ENCODE results near the gene ACKR2.
"Not testable (repeated sequence)": the region's sequence is repeated elsewhere in the genome, so short reads cannot be mapped to it uniquely, and the experiment has no call there.

The ACKR2 gene

DNA sequence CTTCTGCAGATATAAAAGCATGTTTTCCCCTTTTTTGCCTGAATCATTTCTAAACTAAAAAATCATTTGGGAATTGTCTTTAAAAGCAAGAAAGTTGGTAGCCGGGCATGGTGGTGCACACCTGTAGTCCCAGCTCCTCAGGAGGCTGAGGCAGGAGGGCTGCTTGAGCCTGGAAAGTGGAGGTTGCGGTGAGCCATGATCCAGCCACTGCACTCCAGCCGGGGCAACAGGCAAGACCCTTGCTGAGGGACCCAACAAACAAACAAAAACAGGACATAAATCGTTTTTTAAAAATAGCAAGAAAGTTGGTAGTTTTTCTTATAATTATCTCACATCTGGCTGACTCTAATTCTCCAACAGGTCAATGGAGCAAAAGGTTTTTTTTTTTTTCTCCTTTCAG is 7.5 kb upstream of the ACKR2 start:
- no peaks in the 10 kb centered on the region for H3K4me1 ChIP-seq (ENCODE audit: control insufficient read depth, insufficient read depth, low read length, poor library complexity, severe bottlenecking)
- H3K27ac ChIP-seq (ENCODE audit: low read depth, low read length, severe bottlenecking): no peak overlapping the region
- no peaks in the 10 kb centered on the region for H3K9me3 ChIP-seq (ENCODE audit: control insufficient read depth, low read length)
- WGBS, 2 experiments (ENCODE audit: insufficient coverage in 2 of 2): 90 to 100% methylated on average over 1 to 2 of the region's 4 CpGs
- peaks cover 26% of the 10 kb centered on the region for H3K36me3 ChIP-seq (ENCODE audit: control insufficient read depth, insufficient read depth, low read length)
- no peak overlapping the region for H3K4me3 ChIP-seq (ENCODE audit: extremely low read depth, insufficient read depth, low read length, poor library complexity, severe bottlenecking)

DNA sequence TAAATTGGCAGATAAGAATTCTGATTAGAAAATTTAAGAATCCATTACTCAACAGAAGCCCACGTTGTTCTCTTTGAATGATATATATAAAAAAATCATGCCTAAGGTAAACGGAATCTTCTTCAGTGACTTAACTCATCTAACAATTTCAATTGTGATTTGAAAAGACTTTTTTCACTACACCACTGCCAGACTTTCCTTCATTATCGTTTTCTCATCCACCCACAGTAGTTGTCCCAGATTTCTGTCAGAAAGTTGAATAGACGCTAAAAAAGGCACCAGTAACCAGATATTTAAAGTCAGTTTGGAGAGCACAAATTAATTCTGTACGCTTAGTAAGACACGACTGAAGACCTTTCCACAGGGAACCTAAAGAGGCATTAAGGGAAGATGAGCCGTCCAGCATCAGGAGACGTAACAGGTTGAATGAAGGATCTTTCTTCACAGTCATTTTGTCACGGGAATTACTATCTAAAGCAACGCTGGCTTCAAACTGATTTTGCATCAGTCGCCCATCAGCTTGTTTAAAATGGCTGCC is 6.3 kb upstream of the ACKR2 start:
- H3K36me3 ChIP-seq (ENCODE audit: control insufficient read depth, insufficient read depth, low read length): peaks cover 26% of the 10 kb centered on the region
- 45 to 50% methylated on average over 7 to 9 of the region's 11 CpGs for WGBS, 2 experiments (ENCODE audit: insufficient coverage in 2 of 2)
- peak overlapping the region; percentile 78 for H3K27ac ChIP-seq (ENCODE audit: low read depth, low read length, severe bottlenecking)
- peak overlapping the region; percentile 62 for H3K4me3 ChIP-seq (ENCODE audit: extremely low read depth, insufficient read depth, low read length, poor library complexity, severe bottlenecking)
- H3K4me1 ChIP-seq (ENCODE audit: control insufficient read depth, insufficient read depth, low read length, poor library complexity, severe bottlenecking): no peaks in the 10 kb centered on the region
- H3K9me3 ChIP-seq (ENCODE audit: control insufficient read depth, low read length): no peaks in the 10 kb centered on the region

- Histone ChIP-seq H3K9me3 (ENCODE audit: control insufficient read depth, low read length) (no peaks in the 10 kb centered on the region), H3K4me3 (ENCODE audit: extremely low read depth, insufficient read depth, low read length, poor library complexity, severe bottlenecking) (peak overlapping the region; percentile 62), H3K36me3 (ENCODE audit: control insufficient read depth, insufficient read depth, low read length) (peaks cover 26% of the 10 kb centered on the region), H3K27ac (ENCODE audit: low read depth, low read length, severe bottlenecking) (peak overlapping the region; percentile 78), H3K4me1 (ENCODE audit: control insufficient read depth, insufficient read depth, low read length, poor library complexity, severe bottlenecking) (no peaks in the 10 kb centered on the region)
- WGBS, 2 experiments (ENCODE audit: insufficient coverage in 2 of 2): 1 to 2% methylated on average over 28 to 33 of the region's 33 CpGs
These were observed 5.7 kb upstream of the ACKR2 start for GRCh38 chr3:42803414-42804105.

GRCh38 chr3:42804106-42804830 is 5.0 kb upstream of the ACKR2 start, which contains the start of gene HIGD1A:
HIGD1A (minus strand) TSS chr3:42804490; CDS start chr3:42794253, 10,237 bp downstream.
- Histone ChIP-seq H3K4me1 (ENCODE audit: control insufficient read depth, insufficient read depth, low read length, poor library complexity, severe bottlenecking) (no peaks in the 10 kb centered on the region), H3K4me3 (ENCODE audit: extremely low read depth, insufficient read depth, low read length, poor library complexity, severe bottlenecking) (peak within 1 kb of the TSS; percentile 62), H3K27ac (ENCODE audit: low read depth, low read length, severe bottlenecking) (peak within 1 kb of the TSS; percentile 78), H3K9me3 (ENCODE audit: control insufficient read depth, low read length) (no peaks in the 10 kb centered on the region), H3K36me3 (ENCODE audit: control insufficient read depth, insufficient read depth, low read length) (peaks cover 26% of the 10 kb centered on the region)
- 0% methylated on average over 28 to 39 of the region's 63 CpGs for WGBS, 2 experiments (ENCODE audit: insufficient coverage in 2 of 2)

GRCh38 chr3:42804831-42805132 is 4.5 kb upstream of the ACKR2 start:
- peak overlapping the region; percentile 34 for H3K27ac ChIP-seq (ENCODE audit: low read depth, low read length, severe bottlenecking)
- H3K9me3 ChIP-seq (ENCODE audit: control insufficient read depth, low read length): no peaks in the 10 kb centered on the region
- WGBS, 2 experiments (ENCODE audit: insufficient coverage in 2 of 2): 0 to 7% methylated on average over 2 to 7 of the region's 13 CpGs
- no peaks in the 10 kb centered on the region for H3K4me1 ChIP-seq (ENCODE audit: control insufficient read depth, insufficient read depth, low read length, poor library complexity, severe bottlenecking)
- peaks cover 20% of the 10 kb centered on the region for H3K36me3 ChIP-seq (ENCODE audit: control insufficient read depth, insufficient read depth, low read length)
- peak overlapping the region; percentile 62 for H3K4me3 ChIP-seq (ENCODE audit: extremely low read depth, insufficient read depth, low read length, poor library complexity, severe bottlenecking)

DNA sequence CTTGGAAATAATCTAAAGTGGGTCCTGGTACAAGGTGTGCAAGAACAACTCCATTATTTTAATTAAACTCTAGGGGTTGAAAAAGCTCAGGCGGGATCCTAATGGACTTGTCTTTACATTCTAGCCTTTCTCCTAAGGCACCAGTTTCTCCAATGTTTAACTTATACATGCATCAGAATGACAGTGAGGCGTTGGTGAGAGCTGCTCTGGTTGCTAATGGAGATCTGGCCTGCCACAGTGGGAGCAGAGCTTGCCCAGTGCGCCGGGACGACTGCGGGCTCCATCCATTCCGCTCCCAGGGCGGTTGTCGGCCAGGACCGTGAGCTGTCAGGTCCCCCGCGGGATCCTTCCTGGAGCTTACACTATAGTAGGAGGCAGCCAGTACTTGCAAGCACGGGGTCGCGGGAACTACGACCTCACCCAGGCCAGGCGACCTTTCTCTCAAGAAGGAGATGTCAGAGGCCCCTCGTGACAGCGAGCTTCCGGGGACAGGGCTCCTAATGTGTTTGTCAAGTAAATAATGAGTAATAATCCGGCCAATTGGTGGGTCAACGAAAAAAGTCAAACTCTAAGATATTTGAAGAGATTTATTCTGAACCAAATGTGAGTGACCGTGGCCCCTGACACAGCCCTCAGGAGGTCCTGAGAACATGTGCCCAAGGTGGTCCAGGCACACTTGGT is 4.0 kb upstream of the ACKR2 start:
- no peaks in the 10 kb centered on the region for H3K4me1 ChIP-seq (ENCODE audit: control insufficient read depth, insufficient read depth, low read length, poor library complexity, severe bottlenecking)
- no peaks in the 10 kb centered on the region for H3K9me3 ChIP-seq (ENCODE audit: control insufficient read depth, low read length)
- no peak overlapping the region for H3K27ac ChIP-seq (ENCODE audit: low read depth, low read length, severe bottlenecking)
- peak overlapping the region; percentile 62 for H3K4me3 ChIP-seq (ENCODE audit: extremely low read depth, insufficient read depth, low read length, poor library complexity, severe bottlenecking)
- 16 to 21% methylated on average over 17 to 20 of the region's 23 CpGs for WGBS, 2 experiments (ENCODE audit: insufficient coverage in 2 of 2)
- H3K36me3 ChIP-seq (ENCODE audit: control insufficient read depth, insufficient read depth, low read length): peaks cover 15% of the 10 kb centered on the region

DNA sequence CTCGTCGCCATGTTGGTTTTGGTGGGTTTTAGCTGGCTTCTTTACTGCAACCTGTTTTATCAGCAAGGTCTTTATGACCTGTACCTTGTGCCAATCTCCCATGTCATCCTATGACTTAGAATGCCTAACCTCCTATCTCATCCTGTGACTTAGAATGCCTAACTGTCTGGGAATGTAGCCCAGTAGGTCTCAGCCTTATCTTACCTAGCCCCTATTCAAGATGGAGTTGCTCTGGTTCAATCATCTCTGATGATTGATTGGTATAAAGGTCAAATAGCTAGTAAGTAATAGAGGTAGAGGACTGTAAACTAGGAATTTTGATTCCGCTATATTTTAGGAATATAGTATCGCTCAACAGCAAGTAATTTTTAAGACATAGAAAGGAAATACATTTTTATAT is 1.3 kb upstream of the ACKR2 start:
- WGBS, 2 experiments (ENCODE audit: insufficient coverage in 2 of 2): 100% methylated on average over 2 of the region's 4 CpGs; no CpG with 5 or more reads in 1 of the 2 experiments
- Histone ChIP-seq H3K4me3 (ENCODE audit: extremely low read depth, insufficient read depth, low read length, poor library complexity, severe bottlenecking) (no peak overlapping the region), H3K27ac (ENCODE audit: low read depth, low read length, severe bottlenecking) (no peak overlapping the region), H3K4me1 (ENCODE audit: control insufficient read depth, insufficient read depth, low read length, poor library complexity, severe bottlenecking) (no peaks in the 10 kb centered on the region), H3K9me3 (ENCODE audit: control insufficient read depth, low read length) (no peaks in the 10 kb centered on the region), H3K36me3 (ENCODE audit: control insufficient read depth, insufficient read depth, low read length) (no peaks in the 10 kb centered on the region)

- 88 to 98% methylated on average over 8 to 10 of the region's 10 CpGs for WGBS, 2 experiments (ENCODE audit: insufficient coverage in 2 of 2)
- peak overlapping the region; percentile 77 for H3K27ac ChIP-seq (ENCODE audit: low read depth, low read length, severe bottlenecking)
These were observed 1.5 kb downstream of the ACKR2 start for GRCh38 chr3:42810706-42811105.

DNA sequence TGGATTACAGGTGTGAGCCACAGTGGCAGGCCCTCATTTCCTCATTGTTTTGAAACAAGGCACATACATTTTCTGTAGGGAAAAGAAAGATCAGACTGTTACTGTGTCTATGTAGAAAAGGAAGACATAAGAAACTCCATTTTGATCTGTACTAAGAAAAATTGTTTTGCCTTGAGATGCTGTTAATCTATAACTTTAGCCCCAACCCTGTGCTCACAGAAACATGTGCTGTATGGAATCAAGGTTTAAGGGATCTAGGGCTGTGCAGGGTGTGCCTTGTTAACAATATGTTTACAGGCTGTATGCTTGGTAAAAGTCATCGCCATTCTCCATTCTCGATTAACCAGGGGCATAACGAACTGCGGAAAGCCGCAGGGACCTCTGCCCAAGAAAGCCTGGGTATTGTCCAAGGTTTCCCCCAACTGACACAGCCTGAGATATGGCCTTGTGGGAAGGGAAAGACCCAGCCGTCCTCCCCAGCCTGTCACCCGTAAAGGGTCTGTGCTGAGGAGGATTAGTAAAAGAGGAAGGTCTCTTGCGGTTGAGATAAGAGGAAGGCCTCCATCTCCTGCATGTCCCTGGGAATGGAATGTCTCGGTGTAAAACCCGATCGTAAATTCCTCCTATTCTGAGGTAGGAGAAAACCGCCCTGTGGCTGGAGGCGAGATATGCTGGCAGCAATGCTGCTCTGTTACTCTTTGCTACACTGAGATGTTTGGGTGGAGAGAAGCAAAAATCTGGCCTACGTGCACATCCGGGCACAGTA is 2.1 kb downstream of the ACKR2 start:
- peak overlapping the region; percentile 77 for H3K27ac ChIP-seq (ENCODE audit: low read depth, low read length, severe bottlenecking)
- H3K36me3 ChIP-seq (ENCODE audit: control insufficient read depth, insufficient read depth, low read length); H3K4me1 ChIP-seq (ENCODE audit: control insufficient read depth, insufficient read depth, low read length, poor library complexity, severe bottlenecking); H3K9me3 ChIP-seq (ENCODE audit: control insufficient read depth, low read length); H3K4me3 ChIP-seq (ENCODE audit: extremely low read depth, insufficient read depth, low read length, poor library complexity, severe bottlenecking): not testable (repeated sequence)
- WGBS, 2 experiments (ENCODE audit: insufficient coverage in 2 of 2): 74 to 75% methylated on average over 10 to 11 of the region's 15 CpGs

More at GRCh38 chr3:42810706-42811105, 1.5 kb downstream of the ACKR2 start:
- H3K36me3 ChIP-seq (ENCODE audit: control insufficient read depth, insufficient read depth, low read length); H3K4me1 ChIP-seq (ENCODE audit: control insufficient read depth, insufficient read depth, low read length, poor library complexity, severe bottlenecking); H3K9me3 ChIP-seq (ENCODE audit: control insufficient read depth, low read length); H3K4me3 ChIP-seq (ENCODE audit: extremely low read depth, insufficient read depth, low read length, poor library complexity, severe bottlenecking): not testable (repeated sequence)

DNA sequence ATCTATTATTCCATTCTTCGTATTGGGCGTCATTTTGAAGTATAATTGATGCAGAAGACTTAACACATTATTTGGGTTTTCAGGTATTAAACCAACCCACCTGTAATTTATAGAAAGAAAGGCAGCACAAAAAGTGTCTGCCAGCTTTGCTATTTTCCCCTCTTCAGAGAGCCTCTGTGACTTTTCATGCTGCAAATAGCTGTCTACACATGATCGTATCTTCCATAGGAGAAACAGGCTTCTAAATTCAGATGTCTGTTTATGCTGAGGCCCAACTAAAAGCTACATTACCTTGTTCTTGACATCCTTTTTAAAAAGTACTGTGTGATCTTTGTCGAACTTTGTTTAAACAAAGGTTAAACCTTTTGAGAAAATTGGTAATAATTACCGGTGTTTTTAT is 5.0 kb downstream of the ACKR2 start:
- H3K4me3 ChIP-seq (ENCODE audit: extremely low read depth, insufficient read depth, low read length, poor library complexity, severe bottlenecking): no peak overlapping the region
- H3K36me3 ChIP-seq (ENCODE audit: control insufficient read depth, insufficient read depth, low read length): no peaks in the 10 kb centered on the region
- 100% methylated on average over 1 of the region's 5 CpGs; no CpG with 5 or more reads in 1 of the 2 experiments for WGBS, 2 experiments (ENCODE audit: insufficient coverage in 2 of 2)
- H3K4me1 ChIP-seq (ENCODE audit: control insufficient read depth, insufficient read depth, low read length, poor library complexity, severe bottlenecking): no peaks in the 10 kb centered on the region
- H3K9me3 ChIP-seq (ENCODE audit: control insufficient read depth, low read length): no peaks in the 10 kb centered on the region
- H3K27ac ChIP-seq (ENCODE audit: low read depth, low read length, severe bottlenecking): no peak overlapping the region

All from mesodermal cell (in vitro differentiated cells).